Pons (tissue), 1 donor: Measurements from ENCODE around the gene KRTAP9-7.

ENCODE experiments used
- DNase-seq: peaks from one replicate; pipeline ENCODE4 v3.0.0-alpha.2; 2016; ENCODE audit warnings: low spot score

The KRTAP9-7 gene

DNA sequence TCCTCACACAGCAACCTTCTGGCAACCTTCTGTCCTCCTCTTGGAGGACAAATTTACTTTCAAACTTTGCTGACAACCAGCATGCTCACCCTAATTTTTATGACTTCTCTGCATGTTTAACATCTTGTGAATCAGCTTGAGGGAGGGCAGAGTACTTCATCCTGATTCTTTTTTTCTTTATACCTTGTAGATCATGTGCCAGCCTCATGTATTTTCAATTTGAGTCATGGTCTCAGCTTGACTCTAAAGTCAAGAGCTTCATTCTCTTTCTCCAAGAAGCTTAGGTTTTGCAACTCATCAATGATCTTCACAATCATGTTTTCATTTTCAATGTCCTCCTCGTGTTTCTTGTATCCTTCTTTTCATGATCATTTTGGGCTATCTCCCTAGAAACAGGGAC, 3.6 kb upstream of the KRTAP9-7 start:
- no peak for DNase-seq

DNA sequence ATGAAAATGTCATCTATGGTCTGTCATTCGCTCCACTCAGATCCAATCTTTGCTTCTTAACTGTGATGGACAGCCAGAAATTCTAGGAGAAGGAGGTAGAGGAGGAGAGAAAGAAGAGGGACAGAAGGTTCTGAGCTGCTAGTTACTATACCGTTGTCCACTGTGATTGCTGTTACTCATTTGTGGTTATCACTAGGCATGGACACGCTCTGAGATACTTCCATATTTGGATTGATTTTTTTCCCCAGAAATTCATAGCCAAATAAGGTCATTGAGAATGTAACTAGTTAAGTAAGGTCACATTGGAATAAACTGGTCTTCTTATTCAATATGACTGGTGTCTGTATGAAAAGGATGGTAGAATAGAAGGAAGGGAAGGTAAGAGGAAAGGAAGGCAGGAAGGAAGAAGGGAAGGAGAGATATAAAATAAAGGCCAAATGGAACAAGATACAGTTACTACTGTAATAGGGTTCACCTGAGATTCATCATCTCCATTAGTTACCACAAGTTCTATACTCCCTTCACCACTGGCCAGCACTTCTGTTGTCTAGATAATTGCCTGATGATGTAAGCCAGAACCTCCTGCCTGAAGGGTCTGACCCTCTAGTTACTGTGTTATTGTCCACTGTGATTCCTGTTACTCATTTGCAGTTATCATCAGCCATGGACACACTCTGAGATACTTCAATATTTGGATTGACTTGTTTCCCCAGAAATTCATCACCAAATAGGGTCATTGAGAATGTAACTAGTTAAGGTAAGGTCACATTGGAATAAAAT, 2.9 kb downstream of the KRTAP9-7 start:
- no peak for DNase-seq

DNA sequence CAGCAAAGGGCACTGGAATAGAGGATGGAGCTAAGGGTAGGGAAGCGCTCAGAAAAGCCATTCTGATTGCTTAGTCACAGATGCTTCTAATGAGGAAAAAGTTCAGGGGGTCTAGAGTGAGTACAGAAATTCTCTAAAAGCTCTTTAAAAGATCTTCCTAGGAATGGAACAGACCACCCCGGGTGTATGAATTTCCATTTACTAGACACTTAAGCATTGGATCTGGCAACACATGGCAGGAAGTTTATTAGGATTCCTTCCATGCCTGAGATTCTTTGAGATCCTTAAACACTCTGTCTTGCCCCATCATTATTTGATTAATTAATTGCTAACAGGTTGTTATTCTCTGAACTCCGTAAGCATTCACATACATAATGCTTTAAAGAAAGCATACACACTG, 8.5 kb downstream of the KRTAP9-7 start:
- no peak for DNase-seq

DNA sequence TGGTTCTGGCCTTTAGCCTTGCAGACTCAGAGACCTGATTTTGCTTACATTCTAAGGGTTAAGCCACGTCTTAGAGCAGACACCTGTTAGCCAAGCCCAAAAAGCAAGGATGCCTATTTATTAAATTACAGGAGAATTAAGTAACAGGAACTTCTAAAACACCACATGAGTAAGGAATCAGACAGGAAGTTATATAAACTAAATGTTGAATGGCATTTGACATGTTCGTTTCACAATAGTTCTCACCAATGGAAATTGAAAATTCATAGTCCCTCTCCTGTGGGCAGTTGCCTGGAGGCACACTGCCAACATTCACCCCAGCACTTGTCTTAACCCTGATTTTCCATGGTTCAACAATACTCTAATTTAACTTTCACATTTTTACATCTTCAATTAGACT, 9.0 kb downstream of the KRTAP9-7 start:
- no peak for DNase-seq

DNA sequence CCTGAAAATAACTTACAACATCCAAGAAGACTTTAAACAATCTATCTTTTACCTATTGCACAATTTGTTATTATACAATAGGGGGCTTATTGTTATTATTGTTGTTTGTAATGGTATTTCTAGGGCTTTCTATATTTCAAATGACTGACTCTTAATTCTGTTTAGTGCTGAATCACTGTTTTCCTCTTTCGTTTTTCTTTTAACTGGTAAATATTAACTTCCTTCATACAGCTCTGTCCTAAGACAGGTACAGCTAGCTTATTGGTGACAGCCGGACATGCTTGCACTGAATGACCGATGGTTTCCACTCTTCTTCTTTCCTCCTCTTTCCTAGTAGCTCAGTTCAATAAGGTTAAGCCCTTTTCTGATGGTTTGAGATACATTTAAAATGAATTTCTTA, 11.6 kb downstream of the KRTAP9-7 start:
- no peak for DNase-seq

DNA sequence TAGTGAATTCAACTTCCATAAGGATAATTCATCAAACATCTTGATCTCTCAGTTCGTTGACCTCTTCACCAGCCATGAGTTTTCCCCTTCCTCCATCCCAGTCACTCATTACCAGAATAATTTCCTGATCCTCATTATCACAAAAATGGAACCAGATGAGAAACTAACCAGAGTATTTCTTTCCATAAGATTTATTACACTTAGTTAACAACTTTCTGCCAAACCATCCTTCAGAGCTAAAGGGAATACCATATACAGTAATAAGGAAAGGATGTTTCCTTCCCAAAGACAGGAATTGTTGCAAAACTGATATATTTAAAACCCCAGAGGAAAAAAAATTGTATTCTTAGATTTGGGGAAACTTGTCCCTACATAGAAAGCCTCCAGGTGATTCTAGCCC, 18.5 kb downstream of the KRTAP9-7 start:
- no peak for DNase-seq

DNA sequence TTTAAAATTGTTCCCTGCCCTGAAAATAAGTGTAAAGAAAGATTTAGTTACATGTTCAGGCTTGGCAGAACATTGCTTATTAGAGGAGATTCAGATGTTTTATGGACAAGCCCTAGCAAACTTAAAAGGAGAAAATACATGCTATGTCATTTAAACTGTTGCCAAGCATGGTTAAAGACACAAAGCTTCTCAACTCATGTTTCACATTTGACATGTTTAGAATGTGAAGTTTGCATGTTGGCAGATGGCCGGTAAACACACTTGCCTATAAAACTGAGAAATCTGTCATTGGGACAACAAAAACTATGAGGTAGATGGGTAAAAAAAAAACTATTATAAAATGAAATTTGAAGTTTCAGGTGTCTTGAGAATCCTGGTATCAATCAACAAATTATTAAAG, 21.3 kb downstream of the KRTAP9-7 start:
- no peak for DNase-seq

DNA sequence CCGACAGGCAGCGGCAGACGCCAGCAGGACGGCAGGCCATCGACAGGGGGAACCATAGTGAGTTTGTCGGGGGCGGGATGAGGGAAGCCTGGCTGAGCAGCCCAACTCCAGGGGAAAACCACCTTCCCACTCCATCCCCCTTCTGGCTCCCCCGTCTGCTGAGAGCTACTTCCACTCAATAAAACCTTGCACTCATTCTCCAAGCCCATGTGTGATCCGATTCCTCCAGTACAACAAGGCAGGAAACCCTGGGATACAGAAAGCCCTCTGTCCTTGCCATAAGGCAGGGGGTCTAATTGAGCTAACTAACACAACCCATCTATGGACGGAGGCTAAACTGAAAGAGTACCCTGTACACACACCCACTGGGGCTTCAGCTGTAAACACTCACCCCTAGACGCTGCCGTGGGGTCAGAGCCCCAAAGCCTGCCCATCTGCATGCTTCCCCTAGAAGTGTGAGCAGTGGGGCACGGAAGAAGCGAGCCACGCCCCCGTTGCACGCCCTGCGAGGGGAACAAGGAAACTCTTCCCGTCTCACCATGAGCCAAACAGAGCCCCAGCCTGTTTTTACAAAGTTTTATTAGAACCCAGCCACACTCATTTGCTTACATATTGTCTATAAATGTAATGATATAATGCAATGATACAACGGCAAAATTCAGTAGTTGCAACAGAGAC, 23.1 kb downstream of the KRTAP9-7 start:
- no peak for DNase-seq

DNA sequence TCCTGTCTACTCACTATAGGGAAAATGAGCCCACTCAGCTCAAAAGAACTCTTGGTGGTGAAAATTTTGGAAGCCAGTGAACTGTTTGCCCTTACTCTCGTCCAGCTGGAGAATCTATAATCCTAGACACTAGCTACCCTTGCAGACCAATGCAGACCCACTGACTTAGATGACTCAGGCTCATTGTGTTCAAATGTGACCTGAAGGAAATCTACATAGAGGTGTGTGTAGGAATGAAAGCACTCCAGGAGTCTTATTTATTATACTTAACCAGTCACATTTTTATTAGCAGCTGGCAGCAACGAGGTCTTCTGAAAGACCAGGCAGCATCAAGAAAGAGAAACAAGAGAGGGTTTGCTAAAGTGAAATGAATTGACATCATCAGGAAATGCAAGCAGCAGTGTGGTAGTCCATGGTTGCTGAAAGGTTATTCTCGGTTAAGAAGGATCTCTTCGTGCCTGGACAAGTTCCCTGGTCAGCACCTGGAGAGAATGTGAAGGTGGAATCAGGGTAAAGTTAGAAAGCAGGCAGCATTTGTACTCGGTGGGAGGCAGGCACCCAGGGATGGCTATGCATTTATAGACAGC, 25.8 kb downstream of the KRTAP9-7 start:
- DNase-seq = no peak

DNA sequence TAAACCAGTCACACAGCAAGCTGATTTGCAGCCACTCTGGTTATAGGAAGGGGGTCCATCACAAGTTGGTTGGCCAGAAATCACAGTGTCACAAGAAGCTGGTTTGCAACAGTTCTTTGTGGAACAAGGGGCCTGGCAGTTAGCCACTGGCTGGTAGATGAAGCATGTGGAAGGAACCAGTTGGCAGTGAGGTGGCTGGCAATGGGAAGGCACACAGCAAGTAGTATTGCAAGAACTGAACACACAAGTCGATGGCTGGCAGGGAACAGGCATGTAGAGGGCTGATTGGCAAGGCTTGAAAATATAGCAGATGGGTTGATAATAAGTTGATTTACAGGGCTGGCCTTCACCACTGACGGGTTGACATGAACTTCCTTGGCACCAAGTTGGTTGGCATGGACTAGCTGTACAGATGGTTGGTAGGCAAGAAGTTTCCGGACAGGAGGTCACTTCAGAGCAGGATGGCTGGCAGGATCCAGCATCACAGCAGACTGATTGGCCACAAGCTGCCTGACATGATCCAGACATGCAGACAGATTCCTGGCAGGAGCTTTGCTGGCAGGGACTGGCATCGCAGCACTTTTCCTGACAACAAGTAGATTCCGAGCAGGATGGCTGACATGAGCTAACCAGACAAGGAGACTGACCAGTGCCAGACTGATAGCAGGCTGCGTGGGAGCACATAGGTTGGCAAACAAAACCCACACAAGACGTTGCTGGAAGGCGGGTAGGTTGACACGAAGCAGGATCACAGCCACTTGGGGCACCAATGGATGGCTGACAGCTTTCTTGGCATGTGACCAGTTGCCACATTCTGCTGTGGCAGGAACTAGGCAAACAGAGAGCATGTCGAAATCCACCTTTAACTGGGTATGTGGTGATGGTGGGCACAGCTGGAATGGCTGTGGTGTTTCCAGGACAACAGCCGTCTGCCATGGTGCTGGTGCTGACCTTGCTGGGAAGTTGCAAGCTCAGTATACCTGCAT, 26.7 kb downstream of the KRTAP9-7 start, which contains the start of gene KRTAP29-1:
TSS of gene KRTAP29-1 (minus strand) at position 936 of the 986 bp plus-strand sequence. CDS start at position 936, 0 bp downstream.
- no peak for DNase-seq

DNA sequence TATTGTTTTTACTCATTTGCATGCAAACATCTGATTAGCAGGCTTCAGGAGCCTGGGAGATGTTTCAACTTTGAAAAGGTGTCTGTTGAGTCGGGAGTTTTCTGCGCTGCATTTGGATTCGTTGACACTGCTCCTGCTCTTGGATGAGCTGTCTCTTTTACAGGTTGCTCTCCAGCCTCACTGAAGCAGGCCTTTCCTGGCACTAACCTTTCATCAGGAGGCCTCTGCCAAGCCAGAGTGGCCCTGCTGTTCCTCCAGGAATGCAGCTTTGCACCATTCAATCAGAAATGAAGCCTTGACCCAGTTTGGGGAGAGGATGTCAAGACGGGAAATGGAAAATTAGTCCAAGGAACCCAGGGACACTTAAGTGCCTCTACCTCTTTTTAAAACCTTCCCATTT, 27.5 kb downstream of the KRTAP9-7 start:
- no peak for DNase-seq

DNA sequence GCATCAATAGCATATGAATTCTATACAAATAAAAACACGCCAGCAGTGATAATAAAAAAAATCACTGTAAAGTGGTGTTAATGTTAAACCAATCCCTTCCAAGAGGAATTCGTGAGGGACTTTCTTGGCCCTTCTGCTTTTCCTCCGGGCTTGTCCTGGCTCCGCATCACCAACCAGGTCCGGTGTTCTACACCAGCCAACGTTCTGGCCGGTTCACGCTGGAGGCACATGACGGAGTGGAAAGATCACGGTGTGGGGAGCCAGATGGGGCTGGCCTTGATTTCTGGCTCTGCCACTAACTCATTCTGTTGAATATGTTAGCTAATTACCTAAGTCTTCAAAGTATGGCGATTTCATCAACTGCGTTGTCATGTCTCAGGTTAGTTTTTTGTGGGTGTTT, 28.6 kb downstream of the KRTAP9-7 start:
- no peak for DNase-seq

DNA sequence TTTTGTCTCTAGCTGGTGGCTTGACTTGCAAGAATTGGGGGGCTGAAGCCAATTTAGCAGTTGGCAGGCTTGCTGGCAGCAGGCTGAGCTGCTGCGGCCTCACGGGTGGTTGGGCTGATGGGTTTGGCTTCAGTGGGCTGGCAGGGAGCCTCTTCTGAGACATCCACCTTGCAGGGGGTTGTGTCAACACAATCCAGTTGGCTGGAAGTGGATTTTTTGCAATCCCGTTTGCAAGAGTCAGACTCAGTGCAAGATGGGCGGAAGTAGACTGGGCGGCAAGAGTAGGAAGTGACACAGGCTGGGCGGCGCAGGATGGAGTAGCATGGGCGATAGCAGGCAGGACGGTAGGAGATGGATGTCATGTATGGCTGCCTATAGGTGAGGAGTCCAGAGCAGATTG, 32.1 kb downstream of the KRTAP9-7 start:
- DNase-seq = no peak

DNA sequence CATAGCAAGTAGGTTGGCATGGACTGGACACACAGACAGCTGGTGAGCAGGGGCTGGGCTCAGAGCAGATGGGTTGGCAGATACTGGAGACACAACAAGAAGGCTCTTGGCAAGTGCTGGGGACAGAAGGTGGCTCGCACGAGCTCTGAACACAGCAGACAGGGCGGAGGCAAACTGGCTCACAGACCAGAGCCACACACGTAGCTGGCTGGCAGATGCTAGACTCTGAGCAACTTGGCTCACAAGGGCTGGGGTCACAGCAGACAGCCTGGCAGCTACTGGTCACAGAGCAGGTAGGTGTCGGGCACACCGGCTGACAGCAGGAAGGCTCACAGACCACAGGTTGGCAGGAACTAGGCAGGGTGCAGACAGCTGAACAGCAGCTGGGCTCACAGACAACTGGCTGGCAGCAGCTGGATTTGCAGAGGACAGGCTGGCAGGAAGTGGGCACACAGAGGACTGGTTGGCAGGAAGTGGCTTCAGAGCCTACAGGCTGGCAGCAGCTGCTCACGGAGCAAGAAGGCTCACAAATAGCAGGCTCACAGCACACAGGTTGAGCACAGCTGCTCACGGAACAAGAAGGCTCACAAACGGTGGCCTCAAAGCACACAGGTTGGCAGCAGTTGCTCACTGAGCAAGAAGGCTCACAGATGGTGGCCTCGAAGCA, 32.9 kb downstream of the KRTAP9-7 start:
- peak; percentile 34 for DNase-seq

DNA sequence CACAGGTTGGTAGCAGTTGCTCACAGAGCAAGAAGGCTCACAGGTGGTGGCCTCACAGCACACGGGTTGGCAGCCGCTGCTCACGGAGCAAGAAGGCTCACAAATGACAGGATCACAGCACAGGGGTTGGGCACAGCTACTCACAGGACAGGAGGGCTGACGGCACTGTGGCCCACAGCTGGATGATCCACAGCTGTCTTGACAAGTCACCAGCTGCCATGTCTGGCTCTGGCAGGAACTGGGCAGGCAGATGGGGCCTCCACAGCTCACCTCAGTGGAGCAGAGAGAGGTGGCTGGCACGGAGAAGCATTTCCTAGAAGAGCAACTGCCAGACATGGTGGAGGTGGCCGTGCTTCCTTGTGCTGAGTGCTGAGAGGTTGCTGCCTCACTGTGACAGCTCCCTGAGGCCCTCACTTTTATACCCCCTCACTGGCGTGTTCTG, 33.4 kb downstream of the KRTAP9-7 start, which contains the start of gene KRTAP16-1:
TSS of gene KRTAP16-1 (minus strand) at position 392 of the 442 bp plus-strand sequence. CDS start at position 336, 56 bp downstream.
- no peak for DNase-seq

DNA sequence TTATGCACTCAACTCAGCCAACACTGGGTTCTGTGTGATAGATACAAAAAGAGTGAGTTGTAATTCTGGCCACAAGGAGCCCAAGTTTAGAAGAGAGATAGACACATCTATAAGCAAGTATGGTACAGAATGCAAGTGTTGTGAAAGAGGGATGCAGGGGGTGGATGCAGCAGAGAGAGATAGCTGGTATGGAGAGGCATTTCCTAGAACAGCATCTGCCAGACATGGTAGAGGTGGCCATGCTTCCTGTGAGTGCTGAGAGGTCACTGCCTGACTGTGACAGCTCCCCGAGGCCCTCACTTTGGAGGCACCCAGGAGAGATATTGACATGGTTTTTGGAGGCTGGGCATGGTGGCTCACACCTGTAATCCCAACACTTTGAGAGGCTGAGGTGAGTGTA, 35.6 kb downstream of the KRTAP9-7 start:
- no peak for DNase-seq

DNA sequence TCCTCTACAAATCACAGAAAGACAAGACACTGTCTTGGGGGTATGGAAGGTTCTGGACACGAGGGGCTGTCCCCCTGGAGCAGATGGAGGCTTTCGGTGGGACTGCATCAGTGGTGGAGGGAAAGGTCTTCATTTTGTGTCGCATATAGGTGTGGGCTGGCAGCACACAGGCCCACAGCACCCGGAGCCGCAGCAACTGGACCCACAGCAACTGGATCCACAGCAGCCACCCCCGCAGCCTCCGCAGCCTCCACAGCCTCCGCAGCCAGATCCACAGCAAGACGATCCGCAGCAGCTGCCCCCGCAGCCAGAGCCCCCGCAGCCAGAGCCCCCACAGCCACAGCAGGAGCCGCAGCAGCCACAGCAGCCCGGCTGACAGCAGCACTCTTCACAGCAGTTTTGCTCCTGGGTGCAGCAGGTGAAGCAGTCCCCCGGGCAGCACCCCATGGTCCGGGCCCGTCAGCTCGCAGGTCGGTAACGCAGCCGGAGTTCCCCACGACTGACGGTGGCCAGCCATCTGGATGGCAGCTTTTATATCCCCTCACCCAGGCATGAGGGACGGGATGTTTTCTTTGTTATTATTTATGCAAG, 39.8 kb downstream of the KRTAP9-7 start, which contains the start of gene KRTAP17-1:
TSS of gene KRTAP17-1 (minus strand) at position 507 of the 591 bp plus-strand sequence. CDS start at position 447, 60 bp downstream.
- no peak for DNase-seq

DNA sequence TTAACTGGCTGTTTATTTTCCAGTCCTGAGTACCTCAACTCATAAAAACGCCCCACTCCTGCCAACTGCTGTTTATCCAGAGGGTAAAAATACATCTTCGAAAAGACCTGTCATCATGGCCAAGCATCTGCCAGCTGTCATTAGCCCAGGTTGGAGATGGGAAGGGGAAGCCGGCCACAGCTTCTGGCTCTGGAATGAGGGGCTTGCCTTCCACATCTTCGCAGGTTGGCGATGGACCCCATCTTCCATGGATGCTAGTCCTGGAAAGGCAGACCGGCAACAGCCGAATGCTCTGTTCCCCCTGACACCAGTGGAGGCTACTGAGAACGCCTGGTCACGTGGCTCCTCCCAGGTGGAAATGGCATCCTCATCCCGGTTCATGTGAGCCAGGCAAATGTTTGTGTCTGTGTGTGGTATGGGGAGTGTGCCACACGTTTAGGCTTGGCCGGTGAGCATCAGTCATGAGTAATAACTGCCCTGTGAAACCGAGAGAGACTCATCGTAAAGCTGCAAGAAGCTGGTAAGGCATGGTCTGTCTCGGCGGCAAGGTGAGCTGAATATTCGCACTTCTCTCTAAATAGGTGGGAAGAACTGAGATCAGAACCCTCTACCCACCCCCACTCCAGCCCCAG, 40.4 kb downstream of the KRTAP9-7 start:
- DNase-seq = no peak

DNA sequence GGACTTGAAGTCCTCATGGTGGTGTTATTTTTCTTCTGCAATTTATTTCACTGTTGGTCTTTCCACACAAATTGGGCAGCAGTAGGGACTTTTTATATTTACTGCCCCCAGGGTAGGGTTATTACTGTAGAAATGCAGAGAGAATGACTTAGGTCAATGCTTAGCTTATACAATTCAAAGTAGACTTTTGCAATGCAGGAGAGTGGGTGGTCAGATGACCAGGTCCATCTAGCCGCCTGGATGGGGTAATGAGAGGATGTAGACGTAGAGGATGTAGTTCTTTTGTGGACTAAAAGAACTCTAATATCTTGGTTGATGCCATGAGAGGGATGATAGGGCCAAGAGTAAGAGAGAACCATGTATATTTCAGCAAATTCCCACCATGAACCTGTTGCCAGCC, 42.7 kb downstream of the KRTAP9-7 start:
- DNase-seq = no peak
